H1 (cell line): Measurements from ENCODE around the gene GLRX5. TPM values are rescaled to one million over a fixed set of nuclear protein-coding genes. Genes with fewer than 3 reads are reported as not detected.

Source experiments
- CTCF ChIA-PET: fragments of 300-600 bp; sonication (Branson Sonifier 250); formaldehyde crosslinking; loops from one replicate; lab custom pipeline; 2021; ENCODE audit not compliant: partially characterized antibody; lab: Charles Lee
- POLR2A ChIA-PET: fragments of 300-600 bp; sonication (Branson Sonifier 250); formaldehyde crosslinking; loops from one replicate; lab custom pipeline; 2021; ENCODE audit warnings: inconsistent platforms; ENCODE audit not compliant: partially characterized antibody; lab: Charles Lee
- DNase-seq, 2 experiments: peaks; one replicate each; pipeline versions ENCODE4 v3.0.0 to v3.0.0-alpha.2; 2010 to 2022; ENCODE audit warnings: low spot score in 2 of 2, low read depth in 1 of 2, mixed read lengths in 1 of 2
- FAIRE-seq: peaks from 2 replicates; lab custom pipeline; 2011; peaks lifted over from hg19 to GRCh38; lab: Jason Lieb, UNC
- H2AFZ ChIP-seq: 2 replicates; pipeline ENCODE4 v1.8.1; 2012; ENCODE audit warnings: low read length, inconsistent platforms
- H2AK5ac ChIP-seq: 2 replicates; pipeline ENCODE4 v1.6.1; 2013; ENCODE audit warnings: low read depth, low read length
- H2BK120ac ChIP-seq: replicated peaks from 2 replicates; pipeline ENCODE3; 2013; ENCODE audit warnings: low read depth, low read length, inconsistent platforms
- H2BK12ac ChIP-seq: 2 replicates; pipeline ENCODE4 v1.6.1; 2013; ENCODE audit warnings: low read depth, low read length
- H2BK15ac ChIP-seq: 2 replicates; pipeline ENCODE4 v1.6.1; 2013; ENCODE audit warnings: low read length
- H2BK20ac ChIP-seq: 2 replicates; pipeline ENCODE4 v1.6.1; 2013; ENCODE audit warnings: low read length
- H2BK5ac ChIP-seq: 2 replicates; pipeline ENCODE4 v1.6.1; 2013; ENCODE audit warnings: low read depth, low read length
- H3K14ac ChIP-seq: 2 replicates; pipeline ENCODE4 v1.6.1; 2013; ENCODE audit warnings: inconsistent platforms; ENCODE audit not compliant: insufficient read length
- H3K18ac ChIP-seq: 2 replicates; pipeline ENCODE4 v1.6.1; 2013; ENCODE audit warnings: low read length; ENCODE audit errors: extremely low read depth
- H3K23ac ChIP-seq: 2 replicates; pipeline ENCODE4 v1.6.1; 2013; ENCODE audit warnings: inconsistent platforms; ENCODE audit not compliant: insufficient read length
- H3K23me2 ChIP-seq: 2 replicates; pipeline ENCODE4 v1.6.1; 2013; ENCODE audit warnings: low read depth, low read length
- H3K27ac ChIP-seq: 2 replicates; pipeline ENCODE4 v1.6.1; 2011; ENCODE audit warnings: low read depth, low read length, inconsistent platforms
- H3K27me3 ChIP-seq, 4 experiments: replicated peaks in 1 of 4; 1 replicate in 1 of 4; 2 replicates in 3 of 4; pipeline versions ENCODE4 v1.6.1 to v1.8.1; 2011 to 2013; ENCODE audit warnings: low read length in 3 of 4, mild to moderate bottlenecking in 3 of 4, inconsistent platforms in 2 of 4, mixed read lengths in 2 of 4, moderate library complexity in 1 of 4; ENCODE audit not compliant: control insufficient read depth in 3 of 4, insufficient read depth in 3 of 4; ENCODE audit errors: extremely low read depth in 1 of 4
- H3K36me3 ChIP-seq, 4 experiments: 2 replicates each; pipeline versions ENCODE4 v1.6.1 to v1.8.1; 2011 to 2013; ENCODE audit warnings: mild to moderate bottlenecking in 4 of 4, low read length in 3 of 4, moderate library complexity in 2 of 4, control low read depth in 1 of 4, inconsistent platforms in 1 of 4; ENCODE audit not compliant: insufficient read depth in 4 of 4, control insufficient read depth in 2 of 4
- H3K4ac ChIP-seq: replicated peaks from 2 replicates; pipeline ENCODE3; 2013; ENCODE audit warnings: low read length, low read depth, mixed read lengths, inconsistent platforms; ENCODE audit not compliant: insufficient read length
- H3K4me1 ChIP-seq, 4 experiments: replicated peaks in 1 of 4; 1 replicate in 1 of 4; 2 replicates in 3 of 4; pipeline versions ENCODE4 v1.6.1 to v1.8.1; 2011 to 2013; ENCODE audit warnings: low read length in 3 of 4, inconsistent platforms in 2 of 4, mixed read lengths in 1 of 4; ENCODE audit not compliant: insufficient read depth in 4 of 4, control insufficient read depth in 3 of 4
- H3K4me2 ChIP-seq, 2 experiments: 2 replicates each; pipeline versions ENCODE4 v1.6.1 to v1.8.1; 2011 to 2013; ENCODE audit warnings: low read depth in 2 of 2, low read length in 2 of 2, control low read depth in 1 of 2, inconsistent platforms in 1 of 2, mild to moderate bottlenecking in 1 of 2; ENCODE audit not compliant: insufficient read depth in 1 of 2
- H3K4me3 ChIP-seq, 4 experiments: fragments of 200-600, 300-600 bp in 1 of 4; sonication (generic), shearing (Covaris generic), sonication (Bioruptor Twin) in 1 of 4; 2 replicates each; pipeline versions ENCODE4 v1.5.1 to v1.8.1; 2011 to 2016; ENCODE audit warnings: low read length in 4 of 4, low read depth in 3 of 4, control low read depth in 2 of 4, inconsistent platforms in 2 of 4, mild to moderate bottlenecking in 2 of 4, mixed read lengths in 1 of 4, moderate library complexity in 1 of 4; ENCODE audit not compliant: insufficient read depth in 2 of 4; ENCODE audit errors: extremely low read depth in 1 of 4
- H3K56ac ChIP-seq: replicated peaks from 2 replicates; pipeline ENCODE3; 2013; ENCODE audit warnings: low read depth, mild to moderate bottlenecking, mixed read lengths, low read length, inconsistent platforms; ENCODE audit not compliant: insufficient read length
- H3K79me1 ChIP-seq: 2 replicates; pipeline ENCODE4 v1.6.1; 2013; ENCODE audit warnings: low read depth, low read length, control low read depth
- H3K79me2 ChIP-seq, 2 experiments: 2 replicates each; pipeline versions ENCODE4 v1.6.1 to v1.8.1; 2012 to 2013; ENCODE audit warnings: low read length in 2 of 2, mild to moderate bottlenecking in 2 of 2, inconsistent platforms in 1 of 2; ENCODE audit not compliant: insufficient read depth in 2 of 2, control insufficient read depth in 1 of 2
- H3K9ac ChIP-seq, 4 experiments: replicated peaks in 1 of 4; 1 replicate in 1 of 4; 2 replicates in 3 of 4; pipeline versions ENCODE4 v1.6.1 to v1.8.1; 2011 to 2013; ENCODE audit warnings: low read depth in 3 of 4, low read length in 3 of 4, control low read depth in 2 of 4, mild to moderate bottlenecking in 2 of 4, moderate library complexity in 2 of 4, inconsistent platforms in 1 of 4; ENCODE audit errors: extremely low read depth in 1 of 4
- H3K9me3 ChIP-seq, 2 experiments: 2 replicates each; pipeline versions ENCODE4 v1.6.1 to v1.8.1; 2012 to 2013; ENCODE audit warnings: mild to moderate bottlenecking in 2 of 2, moderate library complexity in 2 of 2, control low read depth in 1 of 2, inconsistent platforms in 1 of 2, low read depth in 1 of 2, low read length in 1 of 2, mixed read lengths in 1 of 2; ENCODE audit not compliant: insufficient read depth in 2 of 2
- H4K20me1 ChIP-seq, 2 experiments: replicated peaks in 1 of 2; 2 replicates each; pipeline versions ENCODE3 to v1.8.1; 2011 to 2013; ENCODE audit warnings: inconsistent platforms in 2 of 2, low read length in 2 of 2, mild to moderate bottlenecking in 1 of 2; ENCODE audit not compliant: insufficient read depth in 2 of 2, control insufficient read depth in 1 of 2
- H4K5ac ChIP-seq: 2 replicates; pipeline ENCODE4 v1.6.1; 2013; ENCODE audit warnings: low read length, low read depth, mixed read lengths, inconsistent platforms; ENCODE audit not compliant: insufficient read length
- H4K8ac ChIP-seq: 2 replicates; pipeline ENCODE4 v1.8.0; 2013; ENCODE audit warnings: mild to moderate bottlenecking, moderate library complexity, low read length, inconsistent platforms; ENCODE audit not compliant: insufficient read depth; ENCODE audit errors: extremely low read depth
- H4K91ac ChIP-seq: replicated peaks from 2 replicates; pipeline ENCODE3; 2013; ENCODE audit warnings: low read length, mixed read lengths, inconsistent platforms; ENCODE audit not compliant: insufficient read length
- CEBPB ChIP-seq: IDR thresholded peaks from 2 replicates; pipeline ENCODE4 v1.6.1; 2012; ENCODE audit warnings: low read depth, low read length
- CTBP2 ChIP-seq: IDR thresholded peaks from 2 replicates; pipeline ENCODE4 v1.7.0; 2011; ENCODE audit warnings: borderline replicate concordance, mild to moderate bottlenecking, moderate library complexity, mixed read lengths, low read length; ENCODE audit not compliant: insufficient read depth, insufficient read length
- EP300 ChIP-seq, 2 experiments: IDR thresholded peaks; 1 replicate in 1 of 2; 2 replicates in 1 of 2; pipeline ENCODE4 v1.6.1; 2011 to 2012; ENCODE audit warnings: low read depth in 2 of 2, low read length in 2 of 2, mild to moderate bottlenecking in 2 of 2, borderline replicate concordance in 1 of 2, inconsistent platforms in 1 of 2, moderate library complexity in 1 of 2
- FOSL1 ChIP-seq: IDR thresholded peaks from 2 replicates; pipeline ENCODE4 v1.6.1; 2011; ENCODE audit warnings: mild to moderate bottlenecking, low read depth, low read length, moderate library complexity; ENCODE audit not compliant: insufficient read depth
- RFX5 ChIP-seq: IDR thresholded peaks from 2 replicates; pipeline ENCODE4 v1.6.1; 2011; ENCODE audit warnings: low read depth, low read length, improper control_type of control experiment, borderline replicate concordance
- WGBS, 2 experiments: shearing (Covaris generic) in 1 of 2; methylation state at CpG; one replicate each; pipeline versions ENCODE4 v1.1.6 to v1.1.7; 2013 to 2015; ENCODE audit warnings: low lambda C conversion rate in 2 of 2, mixed read lengths in 2 of 2, inconsistent platforms in 1 of 2, low coverage in 1 of 2, missing lambda C conversion rate in 1 of 2; ENCODE audit not compliant: insufficient replicate concordance in 2 of 2, insufficient coverage in 1 of 2, insufficient read length in 1 of 2; ENCODE audit errors: extremely low coverage in 1 of 2, missing lambda C conversion rate in 1 of 2; 5-methylcytosine and 5-hydroxymethylcytosine counted together
- polyA plus RNA-seq, 7 experiments: library from polyadenylated mRNA; depleted of rRNA in 3 of 7; stranded (reverse) in 5 of 7; unstranded in 2 of 7; fragments of >200 nt in 5 of 7; fragments of 200-250 nt in 2 of 7; gene quantifications; 1 replicate in 5 of 7; 2 replicates in 1 of 7; 4 replicates in 1 of 7; pipeline versions ENCODE4 v1.2.1 to v1.2.3, GENCODE V29; 2011 to 2013; ENCODE audit warnings: missing spikeins in 2 of 7, mixed read lengths in 2 of 7
- total RNA-seq: library from RNA; stranded (reverse); fragmentation: NEBNext Ultra II Directional; extraction: Animal tissue kit (Norgen Biotek cat#: 25700); gene quantifications from 2 replicates; pipeline ENCODE4 v1.2.1, GENCODE V29; 2021
- TF ChIP-seq, protein P1 (sequence below): IDR thresholded peaks from 2 replicates; pipeline ENCODE4 v1.6.1; 2012; ENCODE audit warnings: low read length, inconsistent platforms

The GLRX5 gene
- total and polyA plus RNA-seq, 2 of the 8 experiments (the other 6 are each of a cell fraction or from before 2014, with no cell fraction given), result 70.1 to 88.8 TPM

DNA sequence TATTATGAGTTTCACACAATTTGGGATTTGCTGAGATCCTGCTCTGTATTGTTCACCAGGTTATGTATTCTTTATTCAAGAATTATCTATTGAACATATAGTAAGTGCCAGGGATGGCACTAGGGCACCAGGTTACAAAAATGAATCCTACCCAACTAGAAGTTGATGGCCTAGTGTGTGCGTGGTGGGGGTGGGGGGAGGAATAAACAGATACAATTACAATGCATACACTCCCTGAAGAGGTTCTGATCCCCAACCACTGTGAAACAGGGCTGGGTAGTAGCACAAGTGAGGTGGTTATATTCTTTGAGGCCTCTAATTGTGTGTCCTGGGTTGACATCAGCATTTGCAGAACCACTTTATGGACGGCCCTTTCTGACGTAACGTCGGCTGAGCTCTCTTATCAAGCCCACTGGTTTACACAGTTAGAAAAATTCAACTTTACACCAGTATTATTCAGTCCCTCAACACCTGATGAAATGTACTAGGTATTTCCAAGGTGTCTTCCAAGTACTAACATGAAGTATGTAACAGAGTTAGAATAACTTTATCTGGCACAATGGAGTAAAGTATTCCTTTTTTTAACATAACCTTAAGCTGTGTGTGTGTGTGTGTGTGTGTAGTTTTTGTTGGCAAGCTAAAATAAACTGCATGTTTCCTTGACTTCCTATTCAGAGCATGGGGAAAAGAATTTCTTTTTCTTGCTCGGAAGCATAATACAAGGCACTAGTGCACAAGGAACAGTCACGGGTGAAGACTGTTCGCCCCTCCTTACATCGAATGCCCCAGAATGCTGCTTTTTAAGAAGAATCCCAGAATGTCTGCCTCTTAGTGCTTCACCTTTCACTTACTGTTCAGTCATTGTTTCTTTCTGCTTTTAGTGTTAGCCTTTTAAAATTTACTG lies 8.1 kb upstream of the GLRX5 start:
- Histone ChIP-seq H2BK12ac (no peak overlapping the region), H3K79me2 (peaks cover 3 to 27% of the 10 kb centered on the region in 2 experiments; a peak in 3 of 4 replicates), H3K4me2 (no peak overlapping the region), H2BK5ac (no peak overlapping the region), H3K27me3 (no peaks in the 10 kb centered on the region), H2AK5ac (no peak overlapping the region), H3K4ac (no peak overlapping the region), H3K79me1 (peaks cover 6% of the 10 kb centered on the region), H3K14ac (no peak overlapping the region), H2BK15ac (no peak overlapping the region), H2BK20ac (no peak overlapping the region), H2AFZ (no peak overlapping the region), H3K23ac (no peak overlapping the region), H4K5ac (no peak overlapping the region), H3K9ac (no peak overlapping the region), H4K91ac (no peak overlapping the region), H3K27ac (no peak overlapping the region), H4K8ac (no peak overlapping the region), H3K4me1 (peaks cover 0 to 9% (median 0%) of the 10 kb centered on the region in 4 experiments; a peak in 2 of 7 replicates), H3K23me2 (no peaks in the 10 kb centered on the region), H3K18ac (no peak overlapping the region), H3K9me3 (no peaks in the 10 kb centered on the region), H2BK120ac (no peak overlapping the region), H4K20me1 (peaks cover 7 to 10% of the 10 kb centered on the region in 2 experiments), H3K4me3 (no peak overlapping the region), H3K56ac (no peak overlapping the region), H3K36me3 (peaks cover 0 to 3% (median 1%) of the 10 kb centered on the region in 4 experiments; a peak in 2 of 8 replicates)
- TF ChIP-seq EP300 (IDR thresholded peaks at IDR 0.05; ENCODE audit: borderline replicate concordance in 1 of 2, low read depth in 2 of 2, low read length in 2 of 2) (no peak), CTBP2 (no peak), CEBPB (no peak), RFX5 (no peak), FOSL1 (no peak)
- TF ChIP-seq, protein P1, sequence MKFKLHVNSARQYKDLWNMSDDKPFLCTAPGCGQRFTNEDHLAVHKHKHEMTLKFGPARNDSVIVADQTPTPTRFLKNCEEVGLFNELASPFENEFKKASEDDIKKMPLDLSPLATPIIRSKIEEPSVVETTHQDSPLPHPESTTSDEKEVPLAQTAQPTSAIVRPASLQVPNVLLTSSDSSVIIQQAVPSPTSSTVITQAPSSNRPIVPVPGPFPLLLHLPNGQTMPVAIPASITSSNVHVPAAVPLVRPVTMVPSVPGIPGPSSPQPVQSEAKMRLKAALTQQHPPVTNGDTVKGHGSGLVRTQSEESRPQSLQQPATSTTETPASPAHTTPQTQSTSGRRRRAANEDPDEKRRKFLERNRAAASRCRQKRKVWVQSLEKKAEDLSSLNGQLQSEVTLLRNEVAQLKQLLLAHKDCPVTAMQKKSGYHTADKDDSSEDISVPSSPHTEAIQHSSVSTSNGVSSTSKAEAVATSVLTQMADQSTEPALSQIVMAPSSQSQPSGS, result no peak
- no peak for DNase-seq
- ChIA-PET POLR2A (interaction anchor here (0.8 to 1.4 kb wide), 7 partner anchors 7 to 512 kb away, joined by 3 to 7 read pairs (median 3); no protein-coding TSS in a partner anchor), CTCF (interaction anchor here (0.5 to 4.1 kb wide), 41 partner anchors 8 to 608 kb away, joined by 3 to 44 read pairs (median 4); partner anchors contain the start of gene SYNE3)
- WGBS, 2 experiments, result 89% methylated on average over 9 of the region's 9 CpGs; no CpG with 5 or more reads in 1 of the 2 experiments
- FAIRE-seq, result no peak
